Left colon (tissue), 2 donors: ENCODE measurements around the gene PLIN4. TPM values are rescaled to one million over a fixed set of nuclear protein-coding genes. Genes with fewer than 3 reads are reported as not detected.

Source experiments
- ATAC-seq: fragments of 200-7000 bp; cut with Tn5 transposase; one replicate; pipeline ENCODE4 v1.9.1; 2020; ENCODE audit warnings: mild to moderate bottlenecking, moderate library complexity
- DNase-seq, 2 donors: peaks; one replicate each; pipeline ENCODE4 v3.0.0-alpha.2; 2020
- intact Hi-C, 2 donors: fragments of 100-400 bp; cut with DNase I in 1 of 2; cut with micrococcal nuclease in 1 of 2; formaldehyde crosslinking; loops; one replicate each; pipeline versions ENCODE4 v1.11.2 to v1.14.0; 2022; cut with DNase I, micrococcal nuclease
- total RNA-seq, 2 donors: library from RNA; stranded (reverse); fragmentation: NEBNext Ultra II Directional; extraction: Animal tissue kit (Norgen Biotek cat#: 25700); gene quantifications; one replicate each; pipeline ENCODE4 v1.2.1, GENCODE V29; 2021
- donor health status: DM: no; HTN: no; CAD: no.
- donor health status: DM: yes; HTN: yes; CAD: no.

Gene PLIN4
- total RNA-seq, 2 donors from 2014 or later: 0.24 to 12.0 TPM

DNA sequence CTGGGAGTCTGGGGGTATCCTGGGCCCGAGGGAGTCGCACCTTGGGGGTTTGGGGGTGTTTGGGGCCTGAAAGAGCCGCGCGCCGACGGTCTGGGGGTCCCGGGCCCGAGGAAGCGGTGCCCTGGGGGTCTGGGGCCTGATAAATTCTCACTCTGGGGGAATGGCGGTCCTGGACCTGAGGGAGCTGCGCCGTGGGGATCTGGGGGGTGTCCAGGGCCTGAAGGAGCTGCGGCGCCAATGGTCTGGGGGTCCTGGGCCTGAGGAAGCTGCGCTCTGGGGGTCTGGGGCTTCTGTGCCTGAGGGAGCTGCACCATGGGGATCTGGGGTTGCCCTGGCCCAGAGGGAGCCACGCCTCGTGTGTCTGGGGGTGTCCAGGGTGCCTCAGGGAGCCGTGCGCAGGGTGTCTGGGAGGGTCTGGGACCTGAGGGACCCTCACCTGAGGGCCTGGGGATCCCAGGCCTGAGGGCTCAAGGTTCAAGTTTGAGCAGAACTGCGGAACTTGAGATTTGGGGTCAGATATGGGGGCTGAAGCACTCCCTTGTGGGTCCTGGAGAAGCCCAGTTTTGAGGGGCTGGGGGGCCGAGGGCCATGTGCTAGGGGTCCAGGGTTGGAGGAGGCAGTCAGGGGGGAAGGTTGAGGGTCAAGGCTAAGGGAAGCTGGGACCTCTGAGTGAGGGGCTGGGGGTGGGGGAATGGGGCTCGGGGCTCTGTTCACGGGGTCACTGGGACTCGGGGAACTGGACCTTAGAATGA lies 45.1 kb downstream of the PLIN4 start:
- intact Hi-C loops: no loop called here
- DNase-seq (no peak), ATAC-seq (no peak)

DNA sequence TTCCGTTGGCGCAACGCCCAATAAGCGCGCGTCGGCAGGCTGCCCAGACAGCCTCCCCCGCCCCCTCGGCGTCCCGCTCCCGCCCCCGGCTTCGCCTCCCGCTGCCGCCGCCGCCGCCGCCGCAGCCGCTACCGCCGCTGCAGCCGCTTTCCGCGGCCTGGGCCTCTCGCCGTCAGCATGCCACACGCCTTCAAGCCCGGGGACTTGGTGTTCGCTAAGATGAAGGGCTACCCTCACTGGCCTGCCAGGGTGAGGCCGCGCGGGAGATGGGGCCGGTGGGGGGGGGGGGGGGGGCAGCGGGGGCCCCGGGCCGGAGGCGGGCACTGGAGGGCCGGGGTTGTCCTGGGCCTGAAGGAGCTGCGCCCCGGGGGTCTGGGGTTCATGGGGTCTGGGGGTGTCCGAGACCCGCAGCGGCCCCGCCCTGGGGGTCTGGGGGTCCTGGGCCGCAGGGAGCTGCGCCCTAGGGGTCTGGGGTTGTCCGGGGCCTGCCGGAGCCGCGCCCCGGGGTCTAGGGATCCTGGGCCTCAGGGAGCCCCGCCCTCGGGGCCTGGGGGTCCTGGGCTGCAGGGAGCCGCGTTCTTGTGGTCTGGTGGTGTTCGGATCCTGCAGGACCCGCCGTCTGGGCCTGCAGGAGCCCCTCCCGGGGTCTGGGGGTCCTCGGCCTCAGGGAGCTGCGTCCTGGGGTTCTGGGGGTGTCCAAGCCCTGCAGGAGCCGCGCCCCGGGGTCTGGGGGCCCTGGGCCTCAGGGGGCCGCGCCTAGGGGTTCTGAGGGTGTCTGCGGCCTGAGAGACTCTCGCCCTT lies 45.9 kb downstream of the PLIN4 start, which contains the start of gene HDGFL2:
TSS of gene HDGFL2 (plus strand) at position 124 of the 801 bp plus-strand sequence. CDS start at position 178, 54 bp downstream.
- ATAC-seq: no peak
- intact Hi-C loops: no loop called here
- DNase-seq: peak in 1 of 2 donors; percentile 96

- peak; percentile 87 for ATAC-seq
- DNase-seq: peak; percentile 97 to 99
- intact Hi-C loops: no loop called here
Observed at GRCh38 chr19:4471403-4472173, 46.7 kb downstream of the PLIN4 start.

- ATAC-seq (no peak), DNase-seq (no peak)
- intact Hi-C loops: no loop called here
Observed at GRCh38 chr19:4467835-4468234, 50.5 kb downstream of the PLIN4 start.

DNA sequence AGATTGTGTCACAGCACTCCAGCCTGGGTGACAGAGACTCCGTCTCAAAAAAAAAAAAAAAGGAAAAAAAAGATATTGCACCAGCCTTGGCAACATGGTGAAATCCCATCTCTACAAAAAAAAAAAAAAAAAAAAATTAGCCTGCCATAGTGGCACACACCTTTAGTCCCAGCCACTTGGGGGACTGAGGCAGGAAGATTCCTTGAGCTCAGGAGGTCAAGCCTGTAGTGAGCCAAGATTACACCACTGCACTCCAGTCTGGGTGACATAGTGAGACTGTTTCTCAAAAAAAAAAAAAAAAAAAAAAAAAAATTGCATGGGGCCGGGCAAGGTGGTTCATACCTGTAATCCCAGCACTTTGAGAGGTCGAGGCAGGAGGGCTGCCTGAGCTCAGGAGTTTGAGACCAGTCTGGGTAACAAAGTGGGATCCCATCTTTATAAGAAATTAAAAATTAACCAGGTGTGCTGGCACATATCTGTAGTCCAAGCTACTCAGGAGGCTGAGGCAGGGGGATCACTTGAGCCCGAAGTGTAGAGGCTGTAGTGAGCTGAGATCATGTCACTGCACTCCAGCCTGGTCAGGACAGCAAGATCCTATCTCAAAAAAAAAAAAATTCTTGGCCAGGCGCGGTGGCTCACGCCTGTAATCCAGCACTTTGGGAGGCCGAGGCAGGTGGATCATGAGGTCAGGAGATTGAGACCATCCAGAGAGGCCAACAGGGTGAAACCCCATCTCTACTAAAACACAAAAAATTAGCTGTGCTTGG lies 53.3 kb downstream of the PLIN4 start:
- intact Hi-C loops: no loop called here
- ATAC-seq: no peak
- DNase-seq: no peak

- ATAC-seq (peak; percentile 91), DNase-seq (peak; percentile 99)
- intact Hi-C loops: no loop called here
Observed at GRCh38 chr19:4457654-4458395, 60.5 kb downstream of the PLIN4 start, which contains the start of gene UBXN6. TSS of gene UBXN6 (minus strand) at chr19:4457794. CDS start at chr19:4457697, 97 bp downstream.

- intact Hi-C loops: no loop called here
- peak; percentile 29 for ATAC-seq
- DNase-seq: peak in 1 of 2 donors; percentile 51
Observed at GRCh38 chr19:4456843-4457653, 61.2 kb downstream of the PLIN4 start.

DNA sequence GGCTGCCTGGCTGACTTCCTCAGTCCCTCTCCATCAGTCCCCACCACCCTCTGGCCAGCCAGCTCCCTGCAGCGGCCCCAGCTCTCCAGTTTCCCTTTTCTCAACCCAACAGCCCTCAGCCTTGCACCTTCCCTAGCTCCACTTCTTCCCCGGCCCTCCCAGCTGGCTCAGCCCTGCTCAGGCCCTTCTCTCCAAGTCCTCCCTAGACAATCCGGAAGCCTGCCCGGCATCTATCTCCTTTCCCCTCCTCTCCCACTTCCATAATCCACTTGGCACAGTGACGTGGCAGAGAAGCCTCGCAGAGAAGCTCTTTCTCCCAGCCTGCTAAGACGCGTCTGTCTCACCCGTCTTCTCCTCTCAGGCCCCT lies 61.8 kb downstream of the PLIN4 start:
- intact Hi-C loops: no loop called here
- peak; percentile 43 to 50 for DNase-seq
- peak; percentile 39 for ATAC-seq

GRCh38 chr19:4455719-4456475 lies 62.4 kb downstream of the PLIN4 start:
- intact Hi-C loops: no loop called here
- no peak for ATAC-seq
- peak in 1 of 2 donors; percentile 23 for DNase-seq

GRCh38 chr19:4454747-4455718 lies 63.3 kb downstream of the PLIN4 start:
- intact Hi-C loops: no loop called here
- DNase-seq (no peak), ATAC-seq (no peak)

DNA sequence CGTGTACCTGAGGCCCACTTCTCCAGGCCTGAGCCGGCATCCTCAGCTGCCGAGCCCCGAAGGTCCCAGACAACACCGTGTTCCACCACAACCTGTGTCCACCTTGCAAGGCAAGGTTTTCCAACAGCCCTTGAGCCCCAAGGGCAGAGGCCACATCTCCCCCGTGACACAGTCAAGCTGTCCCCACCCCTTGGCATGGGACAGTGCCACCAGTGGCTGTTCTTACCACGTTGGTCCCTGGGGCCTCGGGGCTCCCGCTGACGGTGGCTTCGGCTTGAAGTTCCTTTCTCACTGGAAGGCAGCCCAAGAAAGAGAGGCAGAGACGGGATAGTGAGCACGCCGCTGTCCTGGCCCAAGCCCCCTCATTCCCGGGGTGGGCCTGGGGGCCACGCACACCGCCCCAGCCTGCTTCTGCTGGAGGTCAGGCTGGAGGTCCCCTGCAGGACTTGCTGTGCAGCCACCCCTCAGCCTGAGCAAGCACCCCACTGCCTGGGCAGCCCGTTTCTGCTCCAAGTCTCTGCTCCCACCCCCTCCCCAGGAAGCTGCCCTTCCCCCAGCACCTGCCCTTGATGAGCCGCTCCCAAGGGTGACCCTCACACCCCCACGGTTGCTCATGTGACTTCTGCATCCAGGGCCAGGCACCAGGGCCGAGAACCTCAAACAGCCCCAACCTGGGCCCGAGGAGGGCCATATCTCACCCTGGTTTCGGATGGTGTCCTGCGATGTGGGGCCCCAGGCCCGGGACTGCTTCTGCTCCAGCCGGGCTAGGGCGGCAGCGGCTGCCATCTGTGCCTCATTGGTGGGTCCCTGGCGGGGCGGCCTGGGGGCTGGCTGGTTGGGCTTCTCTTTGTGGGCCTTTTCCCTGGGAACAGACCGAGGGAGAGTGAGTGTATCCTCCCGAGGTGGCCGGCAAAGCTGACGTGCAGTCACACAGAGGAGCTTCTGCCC lies 64.8 kb downstream of the PLIN4 start:
- ATAC-seq (no peak), DNase-seq (no peak)
- intact Hi-C loops: no loop called here

GRCh38 chr19:4452230-4452990 lies 65.9 kb downstream of the PLIN4 start:
- DNase-seq (no peak), ATAC-seq (no peak)
- intact Hi-C loops: no loop called here
